Measurements from ENCODE around the gene ZNF136.

DNA sequence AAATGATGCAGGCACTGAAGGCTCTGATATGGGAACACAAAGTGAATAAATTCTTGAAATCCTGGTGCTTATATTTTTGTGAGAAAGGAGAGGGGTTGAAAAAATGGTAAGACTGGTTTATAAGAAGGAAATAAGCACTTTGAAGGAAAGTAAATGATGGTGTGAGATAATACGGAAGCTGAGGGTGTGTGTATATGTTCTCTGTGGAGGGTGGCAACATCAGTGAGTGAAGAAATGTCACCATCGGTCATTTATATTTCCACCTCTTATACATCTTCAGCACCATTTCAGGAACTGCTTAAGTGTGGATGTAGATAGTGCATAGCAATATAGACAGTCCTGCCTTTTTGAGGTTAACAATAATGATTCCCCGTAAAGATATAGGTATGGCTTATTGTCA, 17.5 kb downstream of the ZNF136 start:
- TF ChIP-seq RAD21 (IDR thresholded peaks at IDR 0.05) (no peak), FOXA1 (IDR thresholded peaks at IDR 0.05) (no peak), CTCF (IDR thresholded peaks at IDR 0.05; ENCODE audit: low read depth, low read length, missing input control) (no peak), ATF3 (IDR thresholded peaks at IDR 0.05) (no peak), REST (IDR thresholded peaks at IDR 0.05) (no peak), HNF4A (conservative IDR thresholded peaks at IDR 0.05) (no peak), YY1 (IDR thresholded peaks at IDR 0.05) (no peak)
- TF ChIP-seq, protein P1, sequence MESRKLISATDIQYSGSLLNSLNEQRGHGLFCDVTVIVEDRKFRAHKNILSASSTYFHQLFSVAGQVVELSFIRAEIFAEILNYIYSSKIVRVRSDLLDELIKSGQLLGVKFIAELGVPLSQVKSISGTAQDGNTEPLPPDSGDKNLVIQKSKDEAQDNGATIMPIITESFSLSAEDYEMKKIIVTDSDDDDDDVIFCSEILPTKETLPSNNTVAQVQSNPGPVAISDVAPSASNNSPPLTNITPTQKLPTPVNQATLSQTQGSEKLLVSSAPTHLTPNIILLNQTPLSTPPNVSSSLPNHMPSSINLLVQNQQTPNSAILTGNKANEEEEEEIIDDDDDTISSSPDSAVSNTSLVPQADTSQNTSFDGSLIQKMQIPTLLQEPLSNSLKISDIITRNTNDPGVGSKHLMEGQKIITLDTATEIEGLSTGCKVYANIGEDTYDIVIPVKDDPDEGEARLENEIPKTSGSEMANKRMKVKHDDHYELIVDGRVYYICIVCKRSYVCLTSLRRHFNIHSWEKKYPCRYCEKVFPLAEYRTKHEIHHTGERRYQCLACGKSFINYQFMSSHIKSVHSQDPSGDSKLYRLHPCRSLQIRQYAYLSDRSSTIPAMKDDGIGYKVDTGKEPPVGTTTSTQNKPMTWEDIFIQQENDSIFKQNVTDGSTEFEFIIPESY (IDR thresholded peaks at IDR 0.05) = no peak
- TF ChIP-seq, protein P2, sequence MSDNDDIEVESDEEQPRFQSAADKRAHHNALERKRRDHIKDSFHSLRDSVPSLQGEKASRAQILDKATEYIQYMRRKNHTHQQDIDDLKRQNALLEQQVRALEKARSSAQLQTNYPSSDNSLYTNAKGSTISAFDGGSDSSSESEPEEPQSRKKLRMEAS (IDR thresholded peaks at IDR 0.05) = no peak

Data from liver (tissue), 3 donors.